ENCODE results near the gene THBS3. TPM values are rescaled to one million over a fixed set of nuclear protein-coding genes. Genes with fewer than 3 reads are reported as not detected.
"Not testable (repeated sequence)": the region's sequence is repeated elsewhere in the genome, so short reads cannot be mapped to it uniquely, and the experiment has no call there.

THBS3 gene
- total and polyA plus RNA-seq, 2 of the 4 experiments (the other 2 are of a cell fraction): 15.1 to 30.4 TPM

- H3K4me3 ChIP-seq (ENCODE audit: insufficient read depth, low read depth, low read length); H3K23ac ChIP-seq (ENCODE audit: low read depth, low read length); H4K20me1 ChIP-seq (ENCODE audit: insufficient read depth, low read length); ATAC-seq (ENCODE audit: low read depth); H2BK120ac ChIP-seq (ENCODE audit: low read depth, low read length); H2BK5ac ChIP-seq (ENCODE audit: low read depth, low read length, poor library complexity, severe bottlenecking); H3K56ac ChIP-seq (ENCODE audit: extremely low read depth, insufficient read depth, low read length); H3K9me3 ChIP-seq (ENCODE audit: control insufficient read depth, insufficient read depth, low read length); H2AFZ ChIP-seq (replicated peaks; ENCODE audit: low read length, poor library complexity); POLR2A ChIA-PET (ENCODE audit: unreplicated experiment); H3K14ac ChIP-seq (replicated peaks; ENCODE audit: low read depth, low read length); H3K79me1 ChIP-seq (ENCODE audit: low read depth in 1 of 2, low read length in 2 of 2); H4K91ac ChIP-seq (ENCODE audit: insufficient read depth, low read depth, low read length); BruUV-seq (replicated peaks); CTCF ChIA-PET; H3K4me2 ChIP-seq (ENCODE audit: low read depth, low read length); H2AK9ac ChIP-seq (replicated peaks; ENCODE audit: low read depth, low read length, poor library complexity); H2AK5ac ChIP-seq (ENCODE audit: low read depth, low read length); H2BK15ac ChIP-seq (ENCODE audit: low read depth, low read length); DNase-seq; H3K4me1 ChIP-seq (ENCODE audit: control insufficient read depth, insufficient read depth, low read length); H3K9ac ChIP-seq (ENCODE audit: low read depth, low read length); intact Hi-C loops (cut with micrococcal nuclease); H3K4ac ChIP-seq (ENCODE audit: low read depth, low read length); H2BK20ac ChIP-seq (ENCODE audit: low read depth, low read length); H4K5ac ChIP-seq (ENCODE audit: low read depth, low read length); H3K9me1 ChIP-seq (ENCODE audit: insufficient read depth, low read length); dilution Hi-C loops (cut with HindIII; ENCODE audit: low sequenced_read_pairs, unreplicated experiment); H3K27ac ChIP-seq (ENCODE audit: insufficient read depth, low read length); H3K18ac ChIP-seq (ENCODE audit: low read depth, low read length); H4K8ac ChIP-seq (ENCODE audit: low read depth in 2 of 2, low read length in 2 of 2): not testable (repeated sequence)
- Histone ChIP-seq H3K27me3 (ENCODE audit: control insufficient read depth, insufficient read depth, low read length) (peaks cover 10% of the 10 kb centered on the region), H3K36me3 (ENCODE audit: control insufficient read depth, insufficient read depth, low read length) (peaks cover 11% of the 10 kb centered on the region)
- 90% methylated on average over 4 of the region's 11 CpGs; no CpG with 5 or more reads in 1 of the 2 experiments for WGBS, 2 experiments (ENCODE audit: extremely low coverage in 2 of 2, insufficient read length in 1 of 2)
- in situ Hi-C loops (cut with MboI; ENCODE audit: low sequenced_read_pairs): loop anchor here (5.0 kb wide), 1 partner anchor 72 kb away; no protein-coding TSS in a partner anchor
Observed at GRCh38 chr1:155164625-155165024, 43.1 kb downstream of the THBS3 start.

GRCh38 chr1:155163785-155164184 lies 43.9 kb downstream of the THBS3 start:
- ATAC-seq (ENCODE audit: low read depth): not testable (repeated sequence)

More at GRCh38 chr1:155163785-155164184, 43.9 kb downstream of the THBS3 start:
- H2AFZ ChIP-seq (replicated peaks; ENCODE audit: low read length, poor library complexity); POLR2A ChIA-PET (ENCODE audit: unreplicated experiment); H3K9me1 ChIP-seq (ENCODE audit: insufficient read depth, low read length); H3K4ac ChIP-seq (ENCODE audit: low read depth, low read length); H2BK20ac ChIP-seq (ENCODE audit: low read depth, low read length); dilution Hi-C loops (cut with HindIII; ENCODE audit: low sequenced_read_pairs, unreplicated experiment); H2BK5ac ChIP-seq (ENCODE audit: low read depth, low read length, poor library complexity, severe bottlenecking); intact Hi-C loops (cut with micrococcal nuclease); H4K8ac ChIP-seq (ENCODE audit: low read depth in 2 of 2, low read length in 2 of 2); H2AK9ac ChIP-seq (replicated peaks; ENCODE audit: low read depth, low read length, poor library complexity); H3K4me2 ChIP-seq (ENCODE audit: low read depth, low read length); H2BK120ac ChIP-seq (ENCODE audit: low read depth, low read length); DNase-seq; H3K36me3 ChIP-seq (ENCODE audit: control insufficient read depth, insufficient read depth, low read length); H4K91ac ChIP-seq (ENCODE audit: insufficient read depth, low read depth, low read length); in situ Hi-C loops (cut with MboI; ENCODE audit: low sequenced_read_pairs); H2AK5ac ChIP-seq (ENCODE audit: low read depth, low read length); H4K20me1 ChIP-seq (ENCODE audit: insufficient read depth, low read length); H3K56ac ChIP-seq (ENCODE audit: extremely low read depth, insufficient read depth, low read length); H3K9ac ChIP-seq (ENCODE audit: low read depth, low read length); H2BK15ac ChIP-seq (ENCODE audit: low read depth, low read length); H3K27ac ChIP-seq (ENCODE audit: insufficient read depth, low read length); H3K23ac ChIP-seq (ENCODE audit: low read depth, low read length); H3K14ac ChIP-seq (replicated peaks; ENCODE audit: low read depth, low read length); H3K79me1 ChIP-seq (ENCODE audit: low read depth in 1 of 2, low read length in 2 of 2); BruUV-seq (replicated peaks); H3K4me3 ChIP-seq (ENCODE audit: insufficient read depth, low read depth, low read length); H3K9me3 ChIP-seq (ENCODE audit: control insufficient read depth, insufficient read depth, low read length); H3K4me1 ChIP-seq (ENCODE audit: control insufficient read depth, insufficient read depth, low read length); H4K5ac ChIP-seq (ENCODE audit: low read depth, low read length); H3K18ac ChIP-seq (ENCODE audit: low read depth, low read length): not testable (repeated sequence)
- WGBS, 2 experiments (ENCODE audit: extremely low coverage in 2 of 2, insufficient read length in 1 of 2): no CpG with 5 or more reads among the region's 4 CpGs
- CTCF ChIA-PET: interaction anchor here (0.6 kb wide), 1 partner anchor 74 kb away, joined by 4 read pairs; no protein-coding TSS in a partner anchor
- H3K27me3 ChIP-seq (ENCODE audit: control insufficient read depth, insufficient read depth, low read length): peaks cover 13% of the 10 kb centered on the region
